ENCODE measurements around the gene SMARCC2.
"Not testable (repeated sequence)": the region's sequence is repeated elsewhere in the genome, so short reads cannot be mapped to it uniquely, and the experiment has no call there.

Gene SMARCC2

DNA sequence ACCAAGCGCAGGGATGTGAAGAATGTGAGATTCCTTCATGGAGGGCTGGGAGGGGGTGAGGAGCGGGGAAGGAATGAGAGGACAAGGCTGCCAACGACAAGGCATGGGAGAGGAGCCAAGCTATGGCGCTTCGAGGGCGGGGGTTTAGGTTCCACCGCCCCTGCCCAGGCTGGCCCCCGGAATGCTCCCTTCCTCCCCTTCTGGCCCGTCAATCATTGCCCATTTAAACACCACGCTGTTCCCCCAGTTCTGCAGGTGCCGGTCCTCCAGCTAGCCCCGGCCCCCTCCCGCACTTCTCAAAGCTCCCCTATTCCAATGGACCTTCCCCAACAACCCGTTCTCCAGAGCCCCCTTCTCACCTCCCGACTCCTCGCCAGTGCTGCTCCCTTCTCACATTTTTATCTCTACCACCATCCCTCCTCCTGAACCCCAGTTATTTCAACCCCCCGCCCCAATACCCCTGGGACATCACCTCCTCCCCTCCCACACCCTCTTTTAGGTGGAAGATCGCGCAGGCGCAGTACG, 32.0 kb upstream of the SMARCC2 start:
- Mint-ChIP-seq H3K4me3 (peak overlapping the region; percentile 97), H3K27me3 (no peaks in the 10 kb centered on the region), H3K27ac (peak overlapping the region; percentile 99), H3K36me3 (peaks cover 1% of the 10 kb centered on the region), H3K9me3 (no peaks in the 10 kb centered on the region), H3K4me1 (peaks cover 46% of the 10 kb centered on the region)

DNA sequence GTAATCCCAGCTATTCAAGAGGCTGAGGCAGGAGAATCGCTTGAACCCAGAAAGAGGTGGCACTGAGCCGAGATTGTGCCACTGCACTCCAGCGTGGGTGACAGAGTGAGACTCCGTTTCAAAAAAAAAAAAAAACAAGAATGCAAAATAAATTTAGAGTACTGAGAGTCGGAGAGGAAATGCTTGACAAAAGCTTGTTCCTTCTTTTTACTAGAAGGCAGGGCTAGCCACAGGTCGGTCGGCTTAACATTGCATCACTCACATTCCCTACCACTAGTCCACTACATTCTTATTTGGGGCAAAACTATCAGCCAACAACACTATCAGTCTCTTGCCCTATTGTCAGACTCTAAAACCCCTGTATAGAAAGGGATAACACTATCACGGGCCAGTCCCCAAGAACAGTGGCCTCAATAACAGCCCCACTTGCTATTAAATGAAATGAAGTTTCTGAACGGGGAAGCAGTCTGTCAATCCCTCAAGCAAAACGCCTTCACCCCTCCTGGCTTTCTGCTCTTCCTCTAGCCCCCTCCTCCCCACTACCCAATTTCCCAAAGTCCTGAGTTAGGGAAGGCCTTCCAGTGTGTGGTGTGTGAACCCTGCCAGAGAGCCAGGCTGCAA, 31.4 kb upstream of the SMARCC2 start:
- no peaks in the 10 kb centered on the region for H3K36me3 Mint-ChIP-seq
- no peaks in the 10 kb centered on the region for H3K27me3 Mint-ChIP-seq
- H3K4me1 Mint-ChIP-seq = peaks cover 50% of the 10 kb centered on the region
- H3K27ac Mint-ChIP-seq = peak overlapping the region; percentile 99
- H3K9me3 Mint-ChIP-seq = no peaks in the 10 kb centered on the region
- H3K4me3 Mint-ChIP-seq = peak overlapping the region; percentile 97

- Mint-ChIP-seq H3K36me3 (peaks cover 4% of the 10 kb centered on the region), H3K27me3 (no peaks in the 10 kb centered on the region), H3K4me3 (peak overlapping the region; percentile 30), H3K9me3 (no peaks in the 10 kb centered on the region), H3K27ac (no peak overlapping the region), H3K4me1 (peaks cover 48% of the 10 kb centered on the region)
These were observed 30.6 kb upstream of the SMARCC2 start for GRCh38 chr12:56219840-56220239.

- H3K4me1 Mint-ChIP-seq = peaks cover 26% of the 10 kb centered on the region
- no peaks in the 10 kb centered on the region for H3K9me3 Mint-ChIP-seq
- H3K27me3 Mint-ChIP-seq = no peaks in the 10 kb centered on the region
- H3K4me3 Mint-ChIP-seq = no peak overlapping the region
- peaks cover 8% of the 10 kb centered on the region for H3K36me3 Mint-ChIP-seq
- H3K27ac Mint-ChIP-seq = no peak overlapping the region
These were observed 27.2 kb upstream of the SMARCC2 start for GRCh38 chr12:56216461-56216860.

- no peak overlapping the region for H3K27ac Mint-ChIP-seq
- H3K36me3 Mint-ChIP-seq = peaks cover 11% of the 10 kb centered on the region
- peaks cover 17% of the 10 kb centered on the region for H3K4me1 Mint-ChIP-seq
- H3K4me3 Mint-ChIP-seq = no peak overlapping the region
- H3K9me3 Mint-ChIP-seq = no peaks in the 10 kb centered on the region
- H3K27me3 Mint-ChIP-seq = no peaks in the 10 kb centered on the region
These were observed 24.6 kb upstream of the SMARCC2 start for GRCh38 chr12:56213878-56214277.

- peaks cover 17% of the 10 kb centered on the region for H3K4me1 Mint-ChIP-seq
- H3K4me3 Mint-ChIP-seq = no peak overlapping the region
- peaks cover 11% of the 10 kb centered on the region for H3K36me3 Mint-ChIP-seq
- no peaks in the 10 kb centered on the region for H3K27me3 Mint-ChIP-seq
- H3K27ac Mint-ChIP-seq = no peak overlapping the region
- no peaks in the 10 kb centered on the region for H3K9me3 Mint-ChIP-seq
These were observed 23.1 kb upstream of the SMARCC2 start for GRCh38 chr12:56212361-56212760.

- no peaks in the 10 kb centered on the region for H3K27me3 Mint-ChIP-seq
- H3K27ac Mint-ChIP-seq = no peak overlapping the region
These were observed 18.7 kb upstream of the SMARCC2 start for GRCh38 chr12:56208006-56208405.

DNA sequence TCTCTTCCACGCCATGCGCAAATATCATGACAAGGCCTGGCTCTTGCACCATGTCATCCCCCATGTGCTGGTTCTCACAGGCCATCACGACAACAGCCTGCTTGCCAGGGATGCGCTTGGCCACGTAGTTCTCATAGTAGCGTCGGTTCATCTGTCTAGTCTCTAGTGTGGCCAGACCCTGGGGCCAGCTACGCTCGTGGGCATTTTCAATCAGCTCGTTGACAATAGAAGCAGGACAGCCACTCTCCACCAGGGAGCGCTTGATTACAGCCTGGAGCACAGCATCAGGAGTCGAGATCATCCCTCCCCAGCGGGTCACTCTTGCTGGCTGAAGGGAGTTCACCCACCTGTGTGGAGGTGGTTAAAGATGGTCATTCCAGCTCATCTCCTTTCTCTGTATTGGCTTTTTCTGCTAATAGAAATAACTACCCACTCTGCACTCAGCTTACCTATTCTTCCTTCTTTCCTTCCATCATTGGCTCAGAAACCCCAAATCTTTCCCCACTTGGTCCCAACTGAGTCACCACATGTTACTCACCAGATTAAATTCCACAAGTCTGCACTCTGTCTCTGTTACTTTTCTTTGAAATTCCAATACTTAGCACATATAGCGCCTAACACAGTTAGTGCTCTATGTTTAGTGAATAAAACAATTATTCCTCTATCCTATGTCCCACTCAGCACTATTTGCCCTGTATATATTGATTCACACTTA, 17.3 kb upstream of the SMARCC2 start:
- H3K36me3 Mint-ChIP-seq = peaks cover 7% of the 10 kb centered on the region
- H3K27ac Mint-ChIP-seq = peak overlapping the region; percentile 25
- H3K27me3 Mint-ChIP-seq = no peaks in the 10 kb centered on the region

More at GRCh38 chr12:56208006-56208405, 18.7 kb upstream of the SMARCC2 start:
- H3K36me3 Mint-ChIP-seq = peaks cover 7% of the 10 kb centered on the region
- H3K4me3 Mint-ChIP-seq = no peak overlapping the region
- H3K9me3 Mint-ChIP-seq = no peaks in the 10 kb centered on the region
- H3K4me1 Mint-ChIP-seq = peaks cover 4% of the 10 kb centered on the region

GRCh38 chr12:56205445-56205844, 16.2 kb upstream of the SMARCC2 start:
- no peak overlapping the region for H3K4me3 Mint-ChIP-seq
- peaks cover 4% of the 10 kb centered on the region for H3K4me1 Mint-ChIP-seq
- H3K9me3 Mint-ChIP-seq = no peaks in the 10 kb centered on the region
- peaks cover 4% of the 10 kb centered on the region for H3K36me3 Mint-ChIP-seq
- H3K27me3 Mint-ChIP-seq = no peaks in the 10 kb centered on the region
- no peak overlapping the region for H3K27ac Mint-ChIP-seq

More for the DNA sequence above, 17.3 kb upstream of the SMARCC2 start:
- H3K4me3 Mint-ChIP-seq = no peak overlapping the region
- no peaks in the 10 kb centered on the region for H3K9me3 Mint-ChIP-seq
- peaks cover 4% of the 10 kb centered on the region for H3K4me1 Mint-ChIP-seq

- peak overlapping the region; percentile 61 for H3K27ac Mint-ChIP-seq
- no peak overlapping the region for H3K4me3 Mint-ChIP-seq
- peaks cover 4% of the 10 kb centered on the region for H3K4me1 Mint-ChIP-seq
- no peaks in the 10 kb centered on the region for H3K9me3 Mint-ChIP-seq
- H3K36me3 Mint-ChIP-seq = peaks cover 4% of the 10 kb centered on the region
- no peaks in the 10 kb centered on the region for H3K27me3 Mint-ChIP-seq
These were observed 15.0 kb upstream of the SMARCC2 start for GRCh38 chr12:56204275-56204674.

DNA sequence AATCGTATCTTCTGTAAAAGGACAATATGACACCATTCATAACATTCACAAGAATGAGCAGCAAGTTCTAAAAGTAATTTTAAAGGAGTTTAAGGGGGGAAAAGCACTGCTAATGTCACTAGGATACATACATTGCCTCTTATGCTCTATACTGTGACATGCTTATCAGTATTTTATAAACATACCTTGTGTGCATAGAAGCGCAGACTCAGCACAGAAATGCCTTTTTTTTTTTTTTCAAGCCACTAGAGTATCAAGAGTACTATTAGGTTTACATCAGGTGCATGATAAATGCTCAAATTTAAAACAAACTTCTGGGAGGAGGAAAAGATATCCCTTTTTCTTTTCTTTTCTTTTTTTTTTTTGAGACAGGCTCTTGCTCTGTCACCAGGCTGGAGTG, 13.6 kb upstream of the SMARCC2 start:
- peak overlapping the region; percentile 90 for H3K27ac Mint-ChIP-seq
- no peaks in the 10 kb centered on the region for H3K9me3 Mint-ChIP-seq
- H3K36me3 Mint-ChIP-seq = peaks cover 4% of the 10 kb centered on the region
- peaks cover 4% of the 10 kb centered on the region for H3K4me1 Mint-ChIP-seq
- H3K4me3 Mint-ChIP-seq = no peak overlapping the region
- no peaks in the 10 kb centered on the region for H3K27me3 Mint-ChIP-seq

GRCh38 chr12:56202366-56202765, 13.1 kb upstream of the SMARCC2 start:
- H3K36me3 Mint-ChIP-seq = peaks cover 4% of the 10 kb centered on the region
- peaks cover 4% of the 10 kb centered on the region for H3K4me1 Mint-ChIP-seq
- H3K4me3 Mint-ChIP-seq = no peak overlapping the region
- H3K9me3 Mint-ChIP-seq = no peaks in the 10 kb centered on the region
- H3K27me3 Mint-ChIP-seq = no peaks in the 10 kb centered on the region
- peak overlapping the region; percentile 90 for H3K27ac Mint-ChIP-seq

DNA sequence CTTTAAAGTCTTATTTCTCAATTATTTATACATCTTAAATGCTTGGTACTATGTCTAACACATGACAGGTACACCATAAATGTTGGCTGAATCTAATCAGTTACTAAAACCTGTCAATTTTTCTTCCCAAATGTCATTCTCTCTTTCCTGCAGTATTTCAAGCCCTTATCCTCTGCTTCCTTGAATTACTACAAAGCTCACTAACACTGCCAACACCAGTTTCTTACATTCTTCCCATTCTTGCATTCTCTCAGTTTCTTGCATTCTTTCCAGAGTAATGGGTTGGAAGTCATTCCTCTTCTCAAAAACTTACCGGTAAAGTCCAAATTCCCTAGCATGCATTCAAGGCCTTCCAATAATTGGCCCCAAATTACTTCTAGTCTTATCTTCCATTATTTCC, 9.6 kb upstream of the SMARCC2 start:
- Mint-ChIP-seq H3K4me1 (no peaks in the 10 kb centered on the region), H3K9me3 (no peaks in the 10 kb centered on the region), H3K27ac (no peak overlapping the region), H3K4me3 (no peak overlapping the region), H3K27me3 (no peaks in the 10 kb centered on the region), H3K36me3 (no peaks in the 10 kb centered on the region)

- no peaks in the 10 kb centered on the region for H3K36me3 Mint-ChIP-seq
- H3K4me1 Mint-ChIP-seq = peaks cover 5% of the 10 kb centered on the region
- H3K27me3 Mint-ChIP-seq = no peaks in the 10 kb centered on the region
- H3K4me3 Mint-ChIP-seq = no peak overlapping the region
- H3K27ac Mint-ChIP-seq = no peak overlapping the region
- no peaks in the 10 kb centered on the region for H3K9me3 Mint-ChIP-seq
These were observed 8.8 kb upstream of the SMARCC2 start for GRCh38 chr12:56197921-56198635.

- H3K36me3 Mint-ChIP-seq, H3K27ac Mint-ChIP-seq, H3K27me3 Mint-ChIP-seq, H3K9me3 Mint-ChIP-seq, H3K4me3 Mint-ChIP-seq: not testable (repeated sequence)
- H3K4me1 Mint-ChIP-seq = peaks cover 11% of the 10 kb centered on the region
These were observed 7.7 kb upstream of the SMARCC2 start for GRCh38 chr12:56196818-56197550.

All from activated naive CD4-positive, alpha-beta T cell treated with anti-CD3 and anti-CD28 coated beads, Interleukin-2, amount 50 U/mL, for 24 hours (primary cell).